K562 (cell line): ENCODE data around the gene HOXB6. TPM values are rescaled to one million over a fixed set of nuclear protein-coding genes. Genes with fewer than 3 reads are reported as not detected.

Experiments used
- ARID3B ChIP-seq: fragments of 250-450 bp; sonication (Bioruptor Pico); IDR thresholded peaks from 2 replicates; pipeline ENCODE4 v1.4.0; 2020; ENCODE audit warnings: borderline replicate concordance
- CREB3L1 ChIP-seq: fragments of 450-650 bp; IDR thresholded peaks from 2 replicates; pipeline ENCODE4 v1.6.1; 2014; ENCODE audit warnings: low read depth, mild to moderate bottlenecking, moderate library complexity, borderline replicate concordance
- E2F6 ChIP-seq, 2 experiments: IDR thresholded peaks; 2 replicates each; pipeline ENCODE4 v1.6.1; 2011; ENCODE audit warnings: borderline replicate concordance in 1 of 2, control low read depth in 1 of 2, low read depth in 1 of 2, low read length in 1 of 2, mild to moderate bottlenecking in 1 of 2, mixed read lengths in 1 of 2, moderate library complexity in 1 of 2; ENCODE audit not compliant: insufficient read depth in 1 of 2, insufficient read length in 1 of 2, poor library complexity in 1 of 2, severe bottlenecking in 1 of 2; ENCODE audit errors: extremely low read depth in 1 of 2
- KDM4B ChIP-seq, 2 experiments: fragments of 450-650 bp in 1 of 2; sonication (generic) in 1 of 2; IDR thresholded peaks; 2 replicates each; pipeline ENCODE4 v1.6.1; 2016 to 2017; ENCODE audit warnings: borderline replicate concordance in 2 of 2, antibody characterized with exemption in 1 of 2, low read depth in 1 of 2, mild to moderate bottlenecking in 1 of 2
- MED1 ChIP-seq: sonication (generic); formaldehyde crosslinking; IDR thresholded peaks from 2 replicates; pipeline ENCODE4 v1.8.1; 2023; ENCODE audit warnings: missing genetic modification reagents, borderline replicate concordance
- PHTF2 ChIP-seq: fragments of 250-450 bp; sonication (Bioruptor Pico); IDR thresholded peaks from 2 replicates; pipeline ENCODE4 v1.5.0; 2021; ENCODE audit warnings: mild to moderate bottlenecking
- POLR2G ChIP-seq: fragments of 200-400 bp; formaldehyde crosslinking; IDR thresholded peaks from 2 replicates; pipeline ENCODE4 v1.6.1; 2017; ENCODE audit warnings: low read depth, mild to moderate bottlenecking, antibody characterized with exemption, low read length, moderate library complexity
- SAFB ChIP-seq: fragments of 200-400 bp; formaldehyde crosslinking; IDR thresholded peaks from 2 replicates; pipeline ENCODE4 v1.6.1; 2017; ENCODE audit warnings: low read depth, low read length, borderline replicate concordance
- YY1 ChIP-seq, 3 experiments: IDR thresholded peaks; 2 replicates each; pipeline ENCODE4 v1.6.1; 2011; ENCODE audit warnings: low read length in 2 of 3, mild to moderate bottlenecking in 2 of 3, moderate library complexity in 2 of 3, borderline replicate concordance in 1 of 3, control low read depth in 1 of 3, low read depth in 1 of 3; ENCODE audit not compliant: insufficient read depth in 3 of 3, insufficient replicate concordance in 2 of 3, control insufficient read depth in 1 of 3, insufficient read length in 1 of 3; ENCODE audit errors: extremely low read depth in 1 of 3
- ZNF707 ChIP-seq: fragments of 250-450 bp; sonication (Bioruptor Pico); conservative IDR thresholded peaks from 2 replicates; pipeline ENCODE4 v1.8.0; 2022; ENCODE audit warnings: inconsistent platforms, mild to moderate bottlenecking, moderate library complexity
- polyA plus RNA-seq, 8 experiments: library from polyadenylated mRNA; depleted of rRNA in 4 of 8; stranded (reverse) in 5 of 8; unstranded in 3 of 8; fragments of >200 nt; fragmentation: Nextera tagmentation in 2 of 8; fragmentation: Illumina TruSeq in 1 of 8; extraction: Ambion mirVana in 2 of 8; extraction: Trizol in 1 of 8; gene quantifications; 2 replicates each; pipeline versions ENCODE4 v1.2.1 to v1.2.3, GENCODE V29; 2011 to 2014; ENCODE audit warnings: inconsistent platforms in 1 of 8, missing spikeins in 1 of 8
- total RNA-seq, 7 experiments: library from RNA; depleted of rRNA in 6 of 7; stranded (reverse); fragments of >200 nt in 6 of 7; fragmentation: Illumina TruSeq in 2 of 7; extraction: Trizol in 2 of 7; gene quantifications; 2 replicates each; pipeline versions ENCODE4 v1.2.1 to v1.2.3, GENCODE V29; 2011 to 2021; ENCODE audit warnings: low replicate concordance in 1 of 7
- TF ChIP-seq, protein P1 (sequence below): fragments of 450-650 bp; IDR thresholded peaks from 2 replicates; pipeline ENCODE4 v1.6.1; 2016
- TF ChIP-seq, protein P2 (sequence below): fragments of 200-800 bp; sonication (Bioruptor generic); IDR thresholded peaks from 2 replicates; pipeline ENCODE4 v1.6.1; 2016; ENCODE audit warnings: missing genetic modification characterization, missing compliant biosample characterization

HOXB6 gene
- total and polyA plus RNA-seq, 9 of the 15 experiments (the other 6 are each of a cell fraction or from before 2014, with no cell fraction given): 1.2 to 14.8 (median 4.9) TPM

GRCh38 chr17:48555258-48556228 lies 49.2 kb downstream of the HOXB6 start (continued):
- TF ChIP-seq ARID3B: no peak
- no peak for TF ChIP-seq MED1 (CRISPR knock-in tag)
- no peak for TF ChIP-seq E2F6 (IDR thresholded peaks at IDR 0.05; ENCODE audit: borderline replicate concordance in 1 of 2, extremely low read depth in 1 of 2, insufficient read depth in 1 of 2, insufficient read length in 1 of 2, low read depth in 1 of 2, low read length in 1 of 2, poor library complexity in 1 of 2, severe bottlenecking in 1 of 2)
- TF ChIP-seq, protein P1, sequence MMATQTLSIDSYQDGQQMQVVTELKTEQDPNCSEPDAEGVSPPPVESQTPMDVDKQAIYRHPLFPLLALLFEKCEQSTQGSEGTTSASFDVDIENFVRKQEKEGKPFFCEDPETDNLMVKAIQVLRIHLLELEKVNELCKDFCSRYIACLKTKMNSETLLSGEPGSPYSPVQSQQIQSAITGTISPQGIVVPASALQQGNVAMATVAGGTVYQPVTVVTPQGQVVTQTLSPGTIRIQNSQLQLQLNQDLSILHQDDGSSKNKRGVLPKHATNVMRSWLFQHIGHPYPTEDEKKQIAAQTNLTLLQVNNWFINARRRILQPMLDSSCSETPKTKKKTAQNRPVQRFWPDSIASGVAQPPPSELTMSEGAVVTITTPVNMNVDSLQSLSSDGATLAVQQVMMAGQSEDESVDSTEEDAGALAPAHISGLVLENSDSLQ: peak; percentile 97
- TF ChIP-seq KDM4B (IDR thresholded peaks at IDR 0.05; ENCODE audit: borderline replicate concordance in 2 of 2, low read depth in 1 of 2): no peak
- TF ChIP-seq PHTF2 (CRISPR knock-in tag): no peak
- no peak for TF ChIP-seq SAFB
- TF ChIP-seq YY1 (IDR thresholded peaks at IDR 0.05; ENCODE audit: borderline replicate concordance in 1 of 3, control insufficient read depth in 1 of 3, extremely low read depth in 1 of 3, insufficient read depth in 3 of 3, insufficient read length in 1 of 3, insufficient replicate concordance in 2 of 3, low read depth in 1 of 3, low read length in 2 of 3): peak in 1 of 3 experiments; percentile 85
- TF ChIP-seq ZNF707 (CRISPR knock-in tag): no peak
- peak; percentile 41; the same call in 1 of the 2 replicates for TF ChIP-seq POLR2G
- TF ChIP-seq, protein P2, sequence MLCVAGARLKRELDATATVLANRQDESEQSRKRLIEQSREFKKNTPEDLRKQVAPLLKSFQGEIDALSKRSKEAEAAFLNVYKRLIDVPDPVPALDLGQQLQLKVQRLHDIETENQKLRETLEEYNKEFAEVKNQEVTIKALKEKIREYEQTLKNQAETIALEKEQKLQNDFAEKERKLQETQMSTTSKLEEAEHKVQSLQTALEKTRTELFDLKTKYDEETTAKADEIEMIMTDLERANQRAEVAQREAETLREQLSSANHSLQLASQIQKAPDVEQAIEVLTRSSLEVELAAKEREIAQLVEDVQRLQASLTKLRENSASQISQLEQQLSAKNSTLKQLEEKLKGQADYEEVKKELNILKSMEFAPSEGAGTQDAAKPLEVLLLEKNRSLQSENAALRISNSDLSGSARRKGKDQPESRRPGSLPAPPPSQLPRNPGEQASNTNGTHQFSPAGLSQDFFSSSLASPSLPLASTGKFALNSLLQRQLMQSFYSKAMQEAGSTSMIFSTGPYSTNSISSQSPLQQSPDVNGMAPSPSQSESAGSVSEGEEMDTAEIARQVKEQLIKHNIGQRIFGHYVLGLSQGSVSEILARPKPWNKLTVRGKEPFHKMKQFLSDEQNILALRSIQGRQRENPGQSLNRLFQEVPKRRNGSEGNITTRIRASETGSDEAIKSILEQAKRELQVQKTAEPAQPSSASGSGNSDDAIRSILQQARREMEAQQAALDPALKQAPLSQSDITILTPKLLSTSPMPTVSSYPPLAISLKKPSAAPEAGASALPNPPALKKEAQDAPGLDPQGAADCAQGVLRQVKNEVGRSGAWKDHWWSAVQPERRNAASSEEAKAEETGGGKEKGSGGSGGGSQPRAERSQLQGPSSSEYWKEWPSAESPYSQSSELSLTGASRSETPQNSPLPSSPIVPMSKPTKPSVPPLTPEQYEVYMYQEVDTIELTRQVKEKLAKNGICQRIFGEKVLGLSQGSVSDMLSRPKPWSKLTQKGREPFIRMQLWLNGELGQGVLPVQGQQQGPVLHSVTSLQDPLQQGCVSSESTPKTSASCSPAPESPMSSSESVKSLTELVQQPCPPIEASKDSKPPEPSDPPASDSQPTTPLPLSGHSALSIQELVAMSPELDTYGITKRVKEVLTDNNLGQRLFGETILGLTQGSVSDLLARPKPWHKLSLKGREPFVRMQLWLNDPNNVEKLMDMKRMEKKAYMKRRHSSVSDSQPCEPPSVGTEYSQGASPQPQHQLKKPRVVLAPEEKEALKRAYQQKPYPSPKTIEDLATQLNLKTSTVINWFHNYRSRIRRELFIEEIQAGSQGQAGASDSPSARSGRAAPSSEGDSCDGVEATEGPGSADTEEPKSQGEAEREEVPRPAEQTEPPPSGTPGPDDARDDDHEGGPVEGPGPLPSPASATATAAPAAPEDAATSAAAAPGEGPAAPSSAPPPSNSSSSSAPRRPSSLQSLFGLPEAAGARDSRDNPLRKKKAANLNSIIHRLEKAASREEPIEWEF (CRISPR knock-in tag): no peak
- TF ChIP-seq CREB3L1: no peak
